RWPE2 (cell line): ENCODE results near the gene NUP133.
A peak's percentile ranks its signal among the peaks of the same experiment; 100 is the strongest.

Experiments used
- ATAC-seq: fragments of 200-7000 bp; cut with Tn5 transposase; 3 replicates; pipeline ENCODE4 v1.9.1; 2021; ENCODE audit warnings: low read depth
- DNase-seq: peaks from one replicate; pipeline ENCODE4 v3.0.0-alpha.2; 2020; ENCODE audit warnings: low spot score
- H3K27ac ChIP-seq: fragments of 450-650 bp; 2 replicates; pipeline ENCODE4 v1.5.1; 2017; ENCODE audit warnings: mild to moderate bottlenecking; ENCODE audit not compliant: poor library complexity, severe bottlenecking
- H3K27me3 ChIP-seq: fragments of 250-450 bp; sonication (Bioruptor Pico); 2 replicates; pipeline ENCODE4 v1.5.1; 2021; ENCODE audit warnings: mild to moderate bottlenecking, moderate library complexity; ENCODE audit not compliant: insufficient read depth, poor library complexity, severe bottlenecking
- H3K36me3 ChIP-seq: fragments of 250-450 bp; sonication (Bioruptor Pico); 2 replicates; pipeline ENCODE4 v1.5.1; 2020; ENCODE audit warnings: low read depth, mild to moderate bottlenecking, moderate library complexity
- H3K4me1 ChIP-seq: fragments of 250-450 bp; sonication (Bioruptor Pico); 2 replicates; pipeline ENCODE4 v1.5.1; 2021; ENCODE audit warnings: mild to moderate bottlenecking, moderate library complexity; ENCODE audit not compliant: insufficient read depth, poor library complexity, severe bottlenecking
- H3K4me3 ChIP-seq: fragments of 250-450 bp; sonication (Bioruptor Pico); 2 replicates; pipeline ENCODE4 v1.5.1; 2021; ENCODE audit warnings: mild to moderate bottlenecking, moderate library complexity; ENCODE audit not compliant: severe bottlenecking
- H3K9me3 ChIP-seq: fragments of 250-450 bp; sonication (Bioruptor Pico); 2 replicates; pipeline ENCODE4 v1.5.1; 2021; ENCODE audit warnings: mild to moderate bottlenecking, moderate library complexity; ENCODE audit not compliant: severe bottlenecking
- TF ChIP-seq, protein P1 (sequence below): fragments of 450-650 bp; IDR thresholded peaks from one replicate; pipeline ENCODE4 v1.5.1; 2017; ENCODE audit warnings: mild to moderate bottlenecking, moderate library complexity; ENCODE audit not compliant: poor library complexity, severe bottlenecking

Gene NUP133

DNA sequence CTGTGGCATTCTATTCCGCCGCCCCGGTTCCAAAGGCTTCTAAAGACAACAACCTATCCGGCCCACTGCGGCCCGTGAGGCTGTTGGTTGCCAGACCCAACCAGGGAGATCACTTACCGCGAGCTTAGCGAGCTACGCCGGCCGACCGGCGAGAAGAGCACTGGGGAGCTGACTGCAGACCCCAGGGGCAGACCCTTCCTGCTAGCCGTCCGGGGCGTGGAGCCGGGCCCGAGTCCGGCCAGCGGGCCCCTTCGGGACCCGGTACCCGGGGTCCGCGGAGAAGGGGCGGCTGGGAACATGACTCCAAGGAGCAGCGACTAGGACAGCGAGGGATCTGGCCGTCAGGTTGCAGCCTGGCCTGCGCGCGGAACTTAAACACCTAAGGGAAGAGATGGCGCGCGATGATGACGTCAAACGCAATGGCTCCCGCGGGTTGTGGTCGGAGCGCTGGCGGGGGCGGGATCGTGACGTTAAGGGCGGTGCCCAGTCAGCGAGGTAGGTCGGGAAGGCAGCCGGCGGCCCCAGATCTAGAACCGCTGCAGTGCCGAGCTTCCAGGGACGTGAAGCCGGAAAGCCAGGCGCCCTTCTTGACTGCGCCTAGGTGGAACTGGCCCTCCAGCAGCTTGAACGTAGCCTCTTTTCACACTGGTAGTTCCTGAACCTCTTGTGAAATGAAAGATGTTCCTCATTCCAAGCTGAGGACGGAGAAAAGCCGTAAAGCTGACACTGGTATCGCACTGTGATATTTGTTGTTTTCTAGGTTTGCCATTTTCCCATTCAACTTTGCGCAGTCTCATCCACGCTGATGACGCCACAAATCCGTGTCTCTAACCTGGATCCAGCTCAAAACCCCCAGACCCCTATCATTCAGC is at the start of gene NUP133:
Gene NUP133 (minus strand): TSS at position 391 of the 872 bp plus-strand sequence. CDS start 92 bp downstream, at position 299.
- Histone ChIP-seq H3K27me3 (no peaks in the 10 kb centered on the region), H3K4me1 (no peaks in the 10 kb centered on the region), H3K9me3 (no peaks in the 10 kb centered on the region), H3K36me3 (peaks cover 5% of the 10 kb centered on the region; the same call in 1 of the 2 replicates), H3K27ac (peak within 1 kb of the TSS; percentile 46), H3K4me3 (peak within 1 kb of the TSS; percentile 91)
- TF ChIP-seq, protein P1, sequence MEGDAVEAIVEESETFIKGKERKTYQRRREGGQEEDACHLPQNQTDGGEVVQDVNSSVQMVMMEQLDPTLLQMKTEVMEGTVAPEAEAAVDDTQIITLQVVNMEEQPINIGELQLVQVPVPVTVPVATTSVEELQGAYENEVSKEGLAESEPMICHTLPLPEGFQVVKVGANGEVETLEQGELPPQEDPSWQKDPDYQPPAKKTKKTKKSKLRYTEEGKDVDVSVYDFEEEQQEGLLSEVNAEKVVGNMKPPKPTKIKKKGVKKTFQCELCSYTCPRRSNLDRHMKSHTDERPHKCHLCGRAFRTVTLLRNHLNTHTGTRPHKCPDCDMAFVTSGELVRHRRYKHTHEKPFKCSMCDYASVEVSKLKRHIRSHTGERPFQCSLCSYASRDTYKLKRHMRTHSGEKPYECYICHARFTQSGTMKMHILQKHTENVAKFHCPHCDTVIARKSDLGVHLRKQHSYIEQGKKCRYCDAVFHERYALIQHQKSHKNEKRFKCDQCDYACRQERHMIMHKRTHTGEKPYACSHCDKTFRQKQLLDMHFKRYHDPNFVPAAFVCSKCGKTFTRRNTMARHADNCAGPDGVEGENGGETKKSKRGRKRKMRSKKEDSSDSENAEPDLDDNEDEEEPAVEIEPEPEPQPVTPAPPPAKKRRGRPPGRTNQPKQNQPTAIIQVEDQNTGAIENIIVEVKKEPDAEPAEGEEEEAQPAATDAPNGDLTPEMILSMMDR, result no peak
- ATAC-seq (peak; percentile 90), DNase-seq (peak; percentile 90)

DNA sequence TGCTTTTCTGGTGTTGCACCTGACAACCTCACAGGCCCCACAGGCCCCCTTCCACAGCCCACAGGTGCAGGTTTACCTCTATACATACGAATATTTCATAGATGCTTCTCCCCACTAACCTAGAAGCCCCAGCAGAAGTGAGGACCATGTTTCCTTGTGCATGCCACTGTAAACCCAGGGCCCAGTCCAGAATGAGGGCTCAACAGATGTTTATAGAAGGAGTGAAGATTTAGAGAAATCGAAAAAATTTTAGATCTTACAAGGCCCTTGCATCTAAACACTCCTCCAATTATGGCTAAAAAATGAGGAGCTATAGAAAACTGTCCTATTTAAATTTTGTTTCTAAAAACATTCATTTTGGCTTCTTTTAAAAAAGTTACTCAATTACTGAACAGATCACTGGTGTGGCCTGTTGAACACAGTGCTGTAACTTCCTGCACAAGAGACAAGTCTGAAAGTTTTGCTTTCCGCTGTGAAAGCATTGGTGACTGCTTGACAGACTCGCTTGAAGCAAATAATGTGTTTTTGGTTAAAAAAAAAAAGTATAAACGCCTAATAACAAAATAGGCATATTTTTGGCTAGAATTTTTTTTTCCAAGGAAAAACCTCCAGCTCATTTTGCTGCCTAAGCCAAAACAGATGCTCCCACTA is 49.2 kb upstream of the NUP133 start:
- Histone ChIP-seq H3K36me3 (no peaks in the 10 kb centered on the region), H3K27me3 (no peaks in the 10 kb centered on the region), H3K4me1 (no peaks in the 10 kb centered on the region), H3K4me3 (peak overlapping the region; percentile 95), H3K27ac (peak overlapping the region; percentile 52), H3K9me3 (no peaks in the 10 kb centered on the region)
- no peak for ATAC-seq
- DNase-seq, result no peak
- TF ChIP-seq, protein P1, result no peak

DNA sequence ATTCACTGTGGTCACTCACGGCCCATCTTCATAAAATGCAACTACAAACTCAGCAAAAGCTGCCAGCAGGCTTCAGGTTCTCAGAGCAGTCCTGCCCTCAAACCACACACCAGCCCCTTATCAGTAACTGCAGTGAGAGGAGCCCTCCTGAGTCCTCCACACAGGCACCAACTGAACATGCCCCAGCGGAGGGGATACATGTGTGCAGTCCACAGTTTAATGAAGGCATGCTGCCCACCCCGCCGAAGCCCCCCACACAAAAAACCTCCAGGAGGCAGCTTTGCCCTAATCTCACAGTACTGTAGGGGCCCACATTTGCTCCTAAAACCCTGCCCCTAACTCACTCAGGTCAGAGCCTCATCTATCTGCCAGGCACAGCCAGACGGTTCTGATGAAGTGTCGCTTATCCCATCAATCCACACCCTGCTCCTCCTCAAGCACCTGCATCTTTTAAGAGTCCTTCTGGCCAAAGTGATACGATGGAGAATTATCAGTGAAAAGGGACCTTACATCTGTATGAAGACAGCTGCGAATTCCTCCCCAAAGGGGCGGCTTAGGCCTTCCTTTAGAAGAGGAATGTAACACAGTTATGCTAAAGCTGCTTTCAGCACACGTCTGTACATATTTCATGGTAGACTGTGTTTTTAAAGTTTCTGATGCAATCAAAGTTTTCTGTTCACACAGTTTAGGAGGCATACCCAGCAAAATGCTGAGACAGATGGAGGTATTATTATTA is 46.9 kb upstream of the NUP133 start:
- ATAC-seq (no peak), DNase-seq (no peak)
- Histone ChIP-seq H3K27me3 (no peaks in the 10 kb centered on the region), H3K4me1 (no peaks in the 10 kb centered on the region), H3K4me3 (no peak overlapping the region), H3K36me3 (no peaks in the 10 kb centered on the region), H3K9me3 (no peaks in the 10 kb centered on the region), H3K27ac (no peak overlapping the region)
- TF ChIP-seq, protein P1, result no peak

DNA sequence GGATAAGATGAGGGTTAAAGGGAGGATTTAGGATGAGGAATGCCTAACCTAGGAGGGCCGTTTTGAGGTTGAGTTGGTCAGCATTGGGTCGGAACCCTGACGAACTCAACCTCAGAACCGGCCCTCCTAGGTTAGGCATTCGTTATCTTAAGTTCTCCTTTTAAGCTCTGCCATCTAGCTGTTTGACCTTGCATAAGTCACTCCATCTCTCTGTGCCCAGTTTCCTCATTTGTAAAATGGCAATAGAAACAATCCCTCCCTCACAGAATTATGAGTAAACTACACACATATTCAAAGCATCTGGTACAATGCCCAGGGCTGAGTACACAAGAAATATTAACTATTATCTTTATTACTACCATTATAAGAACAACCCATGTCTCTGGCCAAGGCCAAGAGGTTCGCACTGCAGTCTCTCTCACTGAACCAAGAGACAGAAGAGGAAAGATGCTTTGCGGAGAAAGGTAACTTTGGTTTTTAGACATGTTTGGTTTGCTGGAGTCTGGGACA is 45.5 kb upstream of the NUP133 start:
- H3K9me3 ChIP-seq, result no peaks in the 10 kb centered on the region
- TF ChIP-seq, protein P1, result no peak
- ATAC-seq (no peak), DNase-seq (no peak)
- no peaks in the 10 kb centered on the region for H3K27me3 ChIP-seq
- H3K4me3 ChIP-seq, result no peak overlapping the region
- H3K4me1 ChIP-seq, result no peaks in the 10 kb centered on the region
- H3K36me3 ChIP-seq, result no peaks in the 10 kb centered on the region
- H3K27ac ChIP-seq, result no peak overlapping the region
